IMR-90 (cell line): ENCODE data around the gene GLP2R. TPM values are rescaled to one million over a fixed set of nuclear protein-coding genes. Genes with fewer than 3 reads are reported as not detected.

ENCODE experiments used
- ATAC-seq: fragments of 200-7000 bp; cut with Tn5 transposase; 2 replicates; pipeline ENCODE4 v1.9.1; 2020; ENCODE audit warnings: low read depth, mild to moderate bottlenecking, moderate library complexity
- BruUV-seq: library from RNA; stranded (reverse); fragments of 400-500 nt; replicated peaks from 2 replicates; lab custom pipeline; 2021; lab: Mats Ljungman, UMichigan
- CTCF ChIA-PET: fragments of 300-600 bp; formaldehyde crosslinking; extraction: SDS; loops from one replicate; lab custom pipeline; 2021; ENCODE audit warnings: antibody characterized with exemption; lab: Yijun Ruan, JAX
- POLR2A ChIA-PET: fragments of 300-600 bp; sonication (Branson Sonifier 250); formaldehyde crosslinking; loops from one replicate; lab custom pipeline; 2022; ENCODE audit warnings: antibody characterized with exemption; ENCODE audit not compliant: unreplicated experiment; lab: Charles Lee
- DNase-seq: peaks from one replicate; pipeline ENCODE4 v3.0.0; 2013
- H2AFZ ChIP-seq: replicated peaks from 2 replicates; pipeline ENCODE3; 2013; ENCODE audit warnings: low read length, mild to moderate bottlenecking; ENCODE audit not compliant: poor library complexity
- H2AK5ac ChIP-seq: 2 replicates; pipeline ENCODE4 v1.6.1; 2013; ENCODE audit warnings: low read depth, low read length, inconsistent platforms
- H2AK9ac ChIP-seq: replicated peaks from 2 replicates; pipeline ENCODE3; 2013; ENCODE audit warnings: mild to moderate bottlenecking, low read depth, low read length, moderate library complexity; ENCODE audit not compliant: poor library complexity
- H2BK120ac ChIP-seq: 2 replicates; pipeline ENCODE4 v1.6.1; 2013; ENCODE audit warnings: low read depth, low read length, inconsistent platforms
- H2BK15ac ChIP-seq: 3 replicates; pipeline ENCODE4 v1.6.1; 2013; ENCODE audit warnings: low read depth, low read length, inconsistent platforms
- H2BK20ac ChIP-seq: 2 replicates; pipeline ENCODE4 v1.6.1; 2013; ENCODE audit warnings: low read depth, mild to moderate bottlenecking, inconsistent platforms, low read length, moderate library complexity
- H2BK5ac ChIP-seq: 2 replicates; pipeline ENCODE4 v1.6.1; 2013; ENCODE audit warnings: mild to moderate bottlenecking, low read depth, low read length, inconsistent platforms; ENCODE audit not compliant: poor library complexity, severe bottlenecking
- H3K14ac ChIP-seq: replicated peaks from 2 replicates; pipeline ENCODE4 v1.6.1; 2013; ENCODE audit warnings: low read depth, low read length, inconsistent platforms
- H3K18ac ChIP-seq: 2 replicates; pipeline ENCODE4 v1.6.1; 2013; ENCODE audit warnings: low read depth, low read length, control low read depth
- H3K23ac ChIP-seq: 2 replicates; pipeline ENCODE4 v1.6.1; 2013; ENCODE audit warnings: low read depth, low read length, inconsistent platforms
- H3K27ac ChIP-seq: 2 replicates; pipeline ENCODE4 v1.5.1; 2013; ENCODE audit warnings: mild to moderate bottlenecking, control low read depth, low read length; ENCODE audit not compliant: insufficient read depth
- H3K27me3 ChIP-seq: 2 replicates; pipeline ENCODE4 v1.6.1; 2013; ENCODE audit warnings: low read length; ENCODE audit not compliant: control insufficient read depth, insufficient read depth
- H3K36me3 ChIP-seq: 2 replicates; pipeline ENCODE4 v1.6.1; 2013; ENCODE audit warnings: low read length, mixed read lengths; ENCODE audit not compliant: control insufficient read depth, insufficient read depth
- H3K4ac ChIP-seq: 2 replicates; pipeline ENCODE4 v1.6.1; 2013; ENCODE audit warnings: low read depth, low read length, inconsistent platforms
- H3K4me1 ChIP-seq: 2 replicates; pipeline ENCODE4 v1.6.1; 2013; ENCODE audit warnings: low read length, mixed read lengths; ENCODE audit not compliant: control insufficient read depth, insufficient read depth
- H3K4me2 ChIP-seq: 2 replicates; pipeline ENCODE4 v1.6.1; 2013; ENCODE audit warnings: low read depth, mild to moderate bottlenecking, control low read depth, low read length, moderate library complexity
- H3K4me3 ChIP-seq: 2 replicates; pipeline ENCODE4 v1.5.1; 2013; ENCODE audit warnings: low read depth, mild to moderate bottlenecking, control low read depth, low read length, moderate library complexity; ENCODE audit not compliant: insufficient read depth
- H3K56ac ChIP-seq: 2 replicates; pipeline ENCODE4 v1.6.1; 2013; ENCODE audit warnings: low read length, inconsistent platforms; ENCODE audit not compliant: insufficient read depth; ENCODE audit errors: extremely low read depth
- H3K79me1 ChIP-seq, 2 experiments: 2 replicates each; pipeline ENCODE4 v1.6.1; 2013; ENCODE audit warnings: low read length in 2 of 2, inconsistent platforms in 1 of 2, low read depth in 1 of 2
- H3K9ac ChIP-seq: 2 replicates; pipeline ENCODE4 v1.6.1; 2013; ENCODE audit warnings: low read depth, low read length, control low read depth
- H3K9me1 ChIP-seq: 2 replicates; pipeline ENCODE4 v1.6.1; 2013; ENCODE audit warnings: low read length, inconsistent platforms; ENCODE audit not compliant: insufficient read depth
- H3K9me3 ChIP-seq: 2 replicates; pipeline ENCODE4 v1.6.1; 2013; ENCODE audit warnings: low read length; ENCODE audit not compliant: control insufficient read depth, insufficient read depth
- H4K20me1 ChIP-seq: 2 replicates; pipeline ENCODE4 v1.6.1; 2013; ENCODE audit warnings: low read length, inconsistent platforms; ENCODE audit not compliant: insufficient read depth
- H4K5ac ChIP-seq: 2 replicates; pipeline ENCODE4 v1.6.1; 2013; ENCODE audit warnings: mild to moderate bottlenecking, low read depth, low read length, control low read depth
- H4K8ac ChIP-seq, 2 experiments: 2 replicates each; pipeline ENCODE4 v1.6.1; 2013; ENCODE audit warnings: low read depth in 2 of 2, low read length in 2 of 2, control low read depth in 1 of 2, inconsistent platforms in 1 of 2
- H4K91ac ChIP-seq: 2 replicates; pipeline ENCODE4 v1.6.1; 2013; ENCODE audit warnings: low read depth, low read length, inconsistent platforms; ENCODE audit not compliant: insufficient read depth
- RAD21 ChIP-seq: IDR thresholded peaks from 2 replicates; pipeline ENCODE4 v1.6.1; 2012; ENCODE audit warnings: low read length, improper control_type of control experiment
- WGBS, 2 experiments: methylation state at CpG; one replicate each; pipeline versions ENCODE4 v1.1.5 to v1.1.7; 2013; ENCODE audit warnings: missing lambda C conversion rate in 2 of 2; ENCODE audit not compliant: insufficient read length in 1 of 2; ENCODE audit errors: extremely low coverage in 2 of 2; 5-methylcytosine and 5-hydroxymethylcytosine counted together
- dilution Hi-C: fragments of 300-500 bp; cut with HindIII; formaldehyde crosslinking; loops from one replicate; pipeline ENCODE4 v1.14.3; 2018; ENCODE audit warnings: low sequenced_read_pairs; ENCODE audit not compliant: unreplicated experiment
- in situ Hi-C: fragments of 300-500 bp; cut with MboI; formaldehyde crosslinking; loops from 3 replicates; pipeline ENCODE4 v1.14.3; 2019; ENCODE audit warnings: low sequenced_read_pairs, inconsistent platforms, mixed read lengths
- intact Hi-C: fragments of 100-400 bp; cut with micrococcal nuclease; formaldehyde crosslinking; loops from 2 replicates; pipeline ENCODE4 v1.10.0; 2022
- polyA plus RNA-seq, 3 experiments: library from polyadenylated mRNA; depleted of rRNA; stranded (reverse); fragments of >200 nt; gene quantifications; 2 replicates each; pipeline ENCODE4 v1.2.3, GENCODE V29; 2012; ENCODE audit warnings: low replicate concordance in 1 of 3
- total RNA-seq: library from RNA; depleted of rRNA; stranded (reverse); fragments of >200 nt; gene quantifications from 2 replicates; pipeline ENCODE4 v1.2.3, GENCODE V29; 2012

GLP2R gene
- total and polyA plus RNA-seq, 2 of the 4 experiments (the other 2 are of a cell fraction), result 0.07 TPM; not detected in 1

GRCh38 chr17:9798724-9799123 lies 27.0 kb upstream of the GLP2R start:
- ATAC-seq (no peak), DNase-seq (no peak)
- H3K36me3 ChIP-seq, result no peaks in the 10 kb centered on the region
- H4K5ac ChIP-seq, result no peak overlapping the region
- BruUV-seq, result no TSS peak
- no peak overlapping the region for H3K14ac ChIP-seq
- no peak overlapping the region for H4K8ac ChIP-seq
- H3K4me1 ChIP-seq, result no peaks in the 10 kb centered on the region
- no peaks in the 10 kb centered on the region for H4K20me1 ChIP-seq
- no peak overlapping the region for H3K4me2 ChIP-seq
- H4K91ac ChIP-seq, result no peak overlapping the region
- H2BK20ac ChIP-seq, result no peak overlapping the region
- WGBS, 2 experiments, result 45% methylated on average over 2 of the region's 7 CpGs; no CpG with 5 or more reads in 1 of the 2 experiments
- no peak overlapping the region for H2BK5ac ChIP-seq
- no peak overlapping the region for H3K9ac ChIP-seq
- POLR2A ChIA-PET, result no interaction called here
- H3K27ac ChIP-seq, result no peak overlapping the region
- H3K9me1 ChIP-seq, result no peaks in the 10 kb centered on the region
- intact Hi-C loops (no loop called here), in situ Hi-C loops (no loop called here), dilution Hi-C loops (no loop called here)
- CTCF ChIA-PET, result no interaction called here
- no peak overlapping the region for H3K23ac ChIP-seq
- no peak overlapping the region for H2BK15ac ChIP-seq
- no peak overlapping the region for H2BK120ac ChIP-seq
- TF ChIP-seq RAD21, result no peak
- H3K4ac ChIP-seq, result no peak overlapping the region
- H2AFZ ChIP-seq, result no peak overlapping the region
- no peaks in the 10 kb centered on the region for H3K9me3 ChIP-seq
- H2AK9ac ChIP-seq, result no peak overlapping the region
- H3K79me1 ChIP-seq, result no peaks in the 10 kb centered on the region
- no peak overlapping the region for H3K56ac ChIP-seq
- no peak overlapping the region for H3K18ac ChIP-seq
- H3K4me3 ChIP-seq, result no peak overlapping the region
- H2AK5ac ChIP-seq, result no peak overlapping the region
- no peaks in the 10 kb centered on the region for H3K27me3 ChIP-seq
